NCI-H748 (cell line): ENCODE results near the gene MCHR2.

ENCODE experiments used
- DNase-seq: peaks from one replicate; lab custom pipeline; 2025; ENCODE audit not compliant: unreplicated experiment; lab: John Stamatoyannopoulos, UW

MCHR2 gene

DNA sequence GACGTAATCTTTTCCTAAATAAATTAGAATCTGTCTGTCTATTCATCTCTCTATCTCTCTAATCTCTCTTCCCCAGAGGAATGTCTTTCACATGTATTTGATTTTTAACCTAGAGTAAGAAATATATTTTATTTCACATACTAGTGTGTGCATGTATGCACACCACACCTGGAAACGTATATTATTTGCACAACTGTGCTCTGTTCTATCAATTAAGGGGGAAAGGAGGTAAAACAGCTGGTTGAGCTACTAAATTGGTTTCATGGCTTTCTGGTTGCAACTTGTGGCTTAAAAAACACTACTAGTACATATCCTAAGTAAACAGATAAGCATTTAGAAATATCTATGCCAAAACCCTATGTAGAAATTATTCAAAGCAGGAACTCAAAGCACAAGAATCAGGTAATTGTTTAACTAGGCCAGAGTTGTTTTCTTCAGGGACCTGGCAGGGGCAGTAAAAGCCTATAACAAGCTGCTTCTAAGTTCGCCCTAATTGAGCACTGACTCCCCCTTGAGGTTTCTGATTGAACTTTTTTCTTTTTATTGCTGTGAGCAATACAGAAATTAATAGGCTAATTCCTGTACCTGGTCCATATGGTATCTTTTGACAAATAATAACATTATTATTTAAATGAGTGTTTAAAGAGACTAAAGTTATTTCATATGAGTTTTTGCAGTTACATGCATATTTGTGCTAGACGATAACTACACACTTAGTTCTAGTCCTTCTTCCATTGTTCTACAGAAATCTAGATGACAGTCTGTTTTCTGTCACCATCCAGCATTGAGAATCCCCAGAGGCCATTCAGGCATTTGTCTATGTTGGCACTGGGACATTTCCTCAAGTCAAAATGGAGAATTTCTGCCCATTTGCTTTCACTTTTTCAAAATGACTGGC, 88.6 kb downstream of the MCHR2 start:
- peak; percentile 81 for DNase-seq

- no peak for DNase-seq
Measured at GRCh38 chr6:99901596-99902384, 92.2 kb downstream of the MCHR2 start.

- no peak for DNase-seq
Measured at GRCh38 chr6:99894815-99895214, 99.2 kb downstream of the MCHR2 start.

GRCh38 chr6:99887066-99887465, 107.0 kb downstream of the MCHR2 start:
- DNase-seq, result no peak

DNA sequence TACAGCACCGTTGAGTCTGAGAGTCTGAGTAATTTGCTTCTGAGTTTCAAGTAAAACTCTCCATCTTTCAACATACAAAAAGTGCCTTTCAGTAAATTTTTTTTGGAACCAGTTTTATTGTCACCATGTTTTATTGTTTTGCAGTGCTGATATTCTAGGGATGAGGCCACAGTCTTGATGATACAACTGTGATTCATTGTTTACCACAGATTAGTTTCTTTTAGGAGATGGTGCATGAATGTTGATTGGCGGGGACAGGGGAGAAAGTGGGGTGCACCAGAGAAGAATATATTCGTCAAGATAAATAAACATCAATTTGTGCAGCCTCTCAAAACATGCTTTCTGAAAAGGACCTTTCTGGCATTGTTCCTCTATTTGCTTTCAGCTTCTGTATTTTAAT, 109.0 kb downstream of the MCHR2 start:
- peak; percentile 80 for DNase-seq

DNA sequence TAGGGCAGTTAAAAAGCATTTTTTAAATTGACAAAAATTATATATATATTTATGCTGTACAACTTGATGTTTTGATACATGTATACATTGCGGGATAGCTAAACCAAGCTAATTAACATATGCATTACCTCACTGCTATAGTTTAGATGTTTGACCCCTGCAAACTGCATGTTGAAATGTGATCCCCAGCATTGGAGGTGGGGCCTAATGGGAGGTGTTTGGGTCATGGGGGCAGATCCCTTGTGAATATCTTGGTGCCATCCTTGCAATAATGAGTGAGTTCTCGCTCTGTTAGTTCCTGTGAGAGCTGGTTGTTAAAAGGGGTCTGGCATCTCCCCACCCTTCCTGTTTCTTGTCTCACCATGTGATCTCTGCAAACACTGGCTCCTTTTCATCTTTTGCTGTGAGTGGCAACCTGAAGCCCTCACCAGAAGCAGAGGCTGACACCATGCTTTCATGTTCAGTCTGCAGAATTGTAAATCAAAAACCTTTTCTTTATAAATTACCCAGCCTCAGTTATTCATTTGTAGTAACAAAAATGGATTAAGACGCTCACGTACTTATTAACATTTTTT, 111.8 kb downstream of the MCHR2 start:
- peak; percentile 94 for DNase-seq

- peak; percentile 45 for DNase-seq
Measured at GRCh38 chr6:99879431-99879830, 114.6 kb downstream of the MCHR2 start.

- DNase-seq, result no peak
Measured at GRCh38 chr6:99875068-99875467, 119.0 kb downstream of the MCHR2 start.

GRCh38 chr6:99873084-99873483, 120.9 kb downstream of the MCHR2 start:
- DNase-seq, result no peak

DNA sequence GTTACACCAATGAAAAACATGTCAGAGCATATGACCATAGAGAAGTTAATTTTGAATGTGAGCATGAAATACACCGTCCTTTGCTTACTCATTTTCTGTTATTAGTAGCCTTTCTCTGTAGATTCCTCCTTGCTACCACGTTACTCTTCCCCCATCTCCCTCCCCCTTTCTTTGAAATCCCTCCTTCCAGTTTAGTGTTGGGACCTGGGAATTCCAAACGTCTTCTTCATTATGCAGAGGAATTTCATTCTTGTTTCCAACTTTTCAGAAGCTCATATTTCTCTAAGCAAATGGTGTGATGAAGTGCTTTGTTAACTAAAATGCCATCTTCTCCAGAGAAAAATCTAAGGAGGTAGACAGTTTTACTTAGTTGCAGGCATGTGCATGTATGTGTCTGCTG, 122.4 kb downstream of the MCHR2 start:
- no peak for DNase-seq
